IMR-90 (cell line): ENCODE data around the gene GMPPB.

Experiments
- CEBPB ChIP-seq: IDR thresholded peaks from 2 replicates; pipeline ENCODE4 v1.6.1; 2012; ENCODE audit warnings: low read depth, low read length, improper control_type of control experiment
- FOS ChIP-seq: fragments of 150-350 bp; IDR thresholded peaks from 2 replicates; pipeline ENCODE4 v1.6.1; 2016; ENCODE audit warnings: low read depth, low read length
- MAFK ChIP-seq: IDR thresholded peaks from 2 replicates; pipeline ENCODE4 v1.6.1; 2012; ENCODE audit warnings: low read depth, low read length, improper control_type of control experiment
- MAZ ChIP-seq: IDR thresholded peaks from 2 replicates; pipeline ENCODE4 v1.6.1; 2012; ENCODE audit warnings: low read depth, mild to moderate bottlenecking, low read length, improper control_type of control experiment, moderate library complexity, borderline replicate concordance
- MXI1 ChIP-seq: IDR thresholded peaks from 2 replicates; pipeline ENCODE4 v1.6.1; 2012; ENCODE audit warnings: low read depth, mild to moderate bottlenecking, low read length, moderate library complexity, borderline replicate concordance
- POLR2A ChIP-seq: IDR thresholded peaks from 2 replicates; pipeline ENCODE4 v1.6.1; 2012; ENCODE audit warnings: mild to moderate bottlenecking, low read depth, low read length
- RCOR1 ChIP-seq: IDR thresholded peaks from 2 replicates; pipeline ENCODE4 v1.6.1; 2012; ENCODE audit warnings: mild to moderate bottlenecking, low read length, improper control_type of control experiment; ENCODE audit not compliant: insufficient replicate concordance
- RFX5 ChIP-seq: IDR thresholded peaks from 2 replicates; pipeline ENCODE4 v1.8.0; 2012; ENCODE audit warnings: low read depth, mild to moderate bottlenecking, low read length, moderate library complexity
- SMC3 ChIP-seq: fragments of 150-350 bp; IDR thresholded peaks from 2 replicates; pipeline ENCODE4 v1.6.1; 2016; ENCODE audit warnings: low read depth, mild to moderate bottlenecking, antibody characterized with exemption, low read length, moderate library complexity
- TF ChIP-seq, protein P1 (sequence below): conservative IDR thresholded peaks from 2 replicates; pipeline ENCODE4 v1.5.1; 2012; ENCODE audit warnings: mild to moderate bottlenecking, low read depth, low read length, improper control_type of control experiment
- TF ChIP-seq, protein P2 (sequence below): fragments of 150-350 bp; IDR thresholded peaks from 2 replicates; pipeline ENCODE4 v1.6.1; 2017; ENCODE audit warnings: mild to moderate bottlenecking, antibody characterized with exemption, low read length, low read depth
- TF ChIP-seq, protein P3 (sequence below): fragments of 150-350 bp; IDR thresholded peaks from 2 replicates; pipeline ENCODE4 v1.6.1; 2016; ENCODE audit warnings: low read depth, mild to moderate bottlenecking, low read length, moderate library complexity, borderline replicate concordance

DNA sequence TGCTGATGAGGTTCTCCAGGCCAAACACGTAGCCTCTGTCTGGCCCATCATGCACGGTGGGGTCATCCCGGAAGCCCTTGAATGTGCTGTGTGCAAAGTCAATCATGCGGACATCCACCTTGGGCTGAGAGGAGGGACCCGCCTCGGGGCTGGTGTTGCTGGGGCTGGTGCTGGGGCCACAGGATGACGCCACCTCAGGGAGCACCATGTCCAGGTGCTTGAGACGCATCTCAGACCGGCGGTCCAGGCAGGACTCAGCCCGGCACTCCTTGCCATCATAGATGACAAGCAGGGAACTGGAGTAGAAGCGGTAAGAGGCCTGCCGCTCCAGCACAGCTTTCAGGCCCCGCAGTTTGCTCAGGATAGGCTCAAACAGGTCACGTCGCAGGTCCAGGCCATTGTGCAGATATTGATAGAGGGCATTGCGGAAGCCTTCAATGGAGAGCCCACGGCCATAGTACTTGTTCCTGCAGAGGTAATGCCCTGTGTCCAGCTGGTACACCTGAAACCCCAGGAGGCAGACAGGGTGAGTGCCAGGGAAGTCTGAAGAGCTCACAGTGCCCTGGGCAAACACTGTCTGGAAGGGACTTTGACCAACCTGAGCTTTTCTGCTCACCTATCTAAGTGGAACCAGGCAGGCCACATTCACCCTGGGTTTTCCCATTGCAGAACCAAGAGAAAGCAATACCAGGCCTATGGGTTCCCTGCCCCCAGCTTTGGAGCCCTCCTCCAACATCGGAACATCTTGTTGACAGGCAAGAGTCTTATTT lies 3.6 kb upstream of the GMPPB start:
- TF ChIP-seq FOS = no peak
- no peak for TF ChIP-seq CEBPB
- TF ChIP-seq, protein P1, sequence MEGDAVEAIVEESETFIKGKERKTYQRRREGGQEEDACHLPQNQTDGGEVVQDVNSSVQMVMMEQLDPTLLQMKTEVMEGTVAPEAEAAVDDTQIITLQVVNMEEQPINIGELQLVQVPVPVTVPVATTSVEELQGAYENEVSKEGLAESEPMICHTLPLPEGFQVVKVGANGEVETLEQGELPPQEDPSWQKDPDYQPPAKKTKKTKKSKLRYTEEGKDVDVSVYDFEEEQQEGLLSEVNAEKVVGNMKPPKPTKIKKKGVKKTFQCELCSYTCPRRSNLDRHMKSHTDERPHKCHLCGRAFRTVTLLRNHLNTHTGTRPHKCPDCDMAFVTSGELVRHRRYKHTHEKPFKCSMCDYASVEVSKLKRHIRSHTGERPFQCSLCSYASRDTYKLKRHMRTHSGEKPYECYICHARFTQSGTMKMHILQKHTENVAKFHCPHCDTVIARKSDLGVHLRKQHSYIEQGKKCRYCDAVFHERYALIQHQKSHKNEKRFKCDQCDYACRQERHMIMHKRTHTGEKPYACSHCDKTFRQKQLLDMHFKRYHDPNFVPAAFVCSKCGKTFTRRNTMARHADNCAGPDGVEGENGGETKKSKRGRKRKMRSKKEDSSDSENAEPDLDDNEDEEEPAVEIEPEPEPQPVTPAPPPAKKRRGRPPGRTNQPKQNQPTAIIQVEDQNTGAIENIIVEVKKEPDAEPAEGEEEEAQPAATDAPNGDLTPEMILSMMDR = no peak
- no peak for TF ChIP-seq POLR2A
- TF ChIP-seq, protein P2, sequence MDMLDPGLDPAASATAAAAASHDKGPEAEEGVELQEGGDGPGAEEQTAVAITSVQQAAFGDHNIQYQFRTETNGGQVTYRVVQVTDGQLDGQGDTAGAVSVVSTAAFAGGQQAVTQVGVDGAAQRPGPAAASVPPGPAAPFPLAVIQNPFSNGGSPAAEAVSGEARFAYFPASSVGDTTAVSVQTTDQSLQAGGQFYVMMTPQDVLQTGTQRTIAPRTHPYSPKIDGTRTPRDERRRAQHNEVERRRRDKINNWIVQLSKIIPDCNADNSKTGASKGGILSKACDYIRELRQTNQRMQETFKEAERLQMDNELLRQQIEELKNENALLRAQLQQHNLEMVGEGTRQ = no peak
- TF ChIP-seq RFX5 = no peak
- no peak for TF ChIP-seq SMC3
- TF ChIP-seq MXI1 = no peak
- TF ChIP-seq MAZ = no peak
- no peak for TF ChIP-seq RCOR1
- TF ChIP-seq MAFK = no peak
- TF ChIP-seq, protein P3, sequence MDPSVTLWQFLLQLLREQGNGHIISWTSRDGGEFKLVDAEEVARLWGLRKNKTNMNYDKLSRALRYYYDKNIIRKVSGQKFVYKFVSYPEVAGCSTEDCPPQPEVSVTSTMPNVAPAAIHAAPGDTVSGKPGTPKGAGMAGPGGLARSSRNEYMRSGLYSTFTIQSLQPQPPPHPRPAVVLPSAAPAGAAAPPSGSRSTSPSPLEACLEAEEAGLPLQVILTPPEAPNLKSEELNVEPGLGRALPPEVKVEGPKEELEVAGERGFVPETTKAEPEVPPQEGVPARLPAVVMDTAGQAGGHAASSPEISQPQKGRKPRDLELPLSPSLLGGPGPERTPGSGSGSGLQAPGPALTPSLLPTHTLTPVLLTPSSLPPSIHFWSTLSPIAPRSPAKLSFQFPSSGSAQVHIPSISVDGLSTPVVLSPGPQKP = no peak
